Fibroblast of lung (primary cell): ENCODE measurements around the gene TEX2.

ENCODE experiments used
- CTCF ChIP-seq, 2 donors: IDR thresholded peaks in 1 of 2; conservative IDR thresholded peaks in 1 of 2; 1 replicate in 1 of 2; 2 replicates in 1 of 2; pipeline ENCODE4 v1.5.1; 2011 to 2012; ENCODE audit warnings: low read length in 2 of 2, control low read depth in 1 of 2, inconsistent platforms in 1 of 2, low read depth in 1 of 2, mild to moderate bottlenecking in 1 of 2
- EZH2 ChIP-seq: IDR thresholded peaks from 2 replicates; pipeline ENCODE4 v1.5.1; 2012; ENCODE audit warnings: low read length, control low read depth, mild to moderate bottlenecking; ENCODE audit errors: missing control alignments

GRCh38 chr17:64129515-64129764 is 133.6 kb downstream of the TEX2 start:
- TF ChIP-seq CTCF (conservative IDR thresholded peaks at IDR 0.05 in 1 of 2, IDR thresholded peaks at IDR 0.05 in 1 of 2; ENCODE audit: low read depth in 1 of 2, low read length in 2 of 2) (no peak), EZH2 (no peak)
